Activated CD4-positive, alpha-beta T cell treated with anti-CD3 and anti-CD28 coated beads, Interleukin-2, amount 50 U/mL, for 24 hours (primary cell): Measurements from ENCODE around the gene TNS1.
"Not testable (repeated sequence)": the region's sequence is repeated elsewhere in the genome, so short reads cannot be mapped to it uniquely, and the experiment has no call there.

Experiments
- DNase-seq, 2 donors: peaks; one replicate each; pipeline ENCODE4 v3.0.0-alpha.2; 2020; ENCODE audit warnings: low read depth in 1 of 2, low spot score in 1 of 2

Gene TNS1

DNA sequence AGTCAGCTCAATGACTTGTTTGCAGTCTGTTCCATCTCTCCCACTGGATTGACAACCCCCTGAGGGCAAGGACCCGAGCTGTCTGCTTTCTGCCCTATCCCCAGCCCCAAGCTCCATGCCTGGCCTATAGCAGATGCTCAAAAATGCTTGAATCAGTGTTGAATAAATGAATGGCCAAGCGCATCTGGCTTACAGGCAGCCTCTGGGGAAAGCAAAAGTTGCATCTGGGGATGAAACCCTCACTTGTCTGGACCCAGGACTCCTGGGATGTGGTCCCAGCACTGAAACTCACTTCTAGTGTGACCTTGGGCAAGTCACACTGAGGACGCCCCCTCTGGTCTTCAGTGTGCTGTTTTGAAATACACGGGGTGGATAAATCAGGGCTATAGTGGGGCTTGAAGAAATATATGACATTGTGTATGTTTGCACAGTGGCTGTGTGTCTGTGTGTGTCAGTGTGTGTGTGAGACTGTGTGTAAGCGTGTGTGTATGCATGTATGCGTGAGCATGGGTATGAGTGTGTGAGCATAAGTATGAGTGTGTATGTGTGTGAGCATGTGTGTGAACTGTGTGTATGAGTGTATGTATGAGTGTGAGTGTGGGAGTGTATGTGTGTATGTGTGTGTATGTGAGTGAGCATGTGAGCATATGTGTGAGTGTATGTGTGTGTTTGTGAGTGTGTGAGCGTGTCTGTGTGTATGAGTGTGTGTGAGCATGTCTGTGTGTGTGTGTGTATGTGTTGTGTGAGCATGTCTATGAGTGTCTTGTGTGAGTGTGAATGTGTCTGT lies 27.8 kb upstream of the TNS1 start:
- no peak for DNase-seq

DNA sequence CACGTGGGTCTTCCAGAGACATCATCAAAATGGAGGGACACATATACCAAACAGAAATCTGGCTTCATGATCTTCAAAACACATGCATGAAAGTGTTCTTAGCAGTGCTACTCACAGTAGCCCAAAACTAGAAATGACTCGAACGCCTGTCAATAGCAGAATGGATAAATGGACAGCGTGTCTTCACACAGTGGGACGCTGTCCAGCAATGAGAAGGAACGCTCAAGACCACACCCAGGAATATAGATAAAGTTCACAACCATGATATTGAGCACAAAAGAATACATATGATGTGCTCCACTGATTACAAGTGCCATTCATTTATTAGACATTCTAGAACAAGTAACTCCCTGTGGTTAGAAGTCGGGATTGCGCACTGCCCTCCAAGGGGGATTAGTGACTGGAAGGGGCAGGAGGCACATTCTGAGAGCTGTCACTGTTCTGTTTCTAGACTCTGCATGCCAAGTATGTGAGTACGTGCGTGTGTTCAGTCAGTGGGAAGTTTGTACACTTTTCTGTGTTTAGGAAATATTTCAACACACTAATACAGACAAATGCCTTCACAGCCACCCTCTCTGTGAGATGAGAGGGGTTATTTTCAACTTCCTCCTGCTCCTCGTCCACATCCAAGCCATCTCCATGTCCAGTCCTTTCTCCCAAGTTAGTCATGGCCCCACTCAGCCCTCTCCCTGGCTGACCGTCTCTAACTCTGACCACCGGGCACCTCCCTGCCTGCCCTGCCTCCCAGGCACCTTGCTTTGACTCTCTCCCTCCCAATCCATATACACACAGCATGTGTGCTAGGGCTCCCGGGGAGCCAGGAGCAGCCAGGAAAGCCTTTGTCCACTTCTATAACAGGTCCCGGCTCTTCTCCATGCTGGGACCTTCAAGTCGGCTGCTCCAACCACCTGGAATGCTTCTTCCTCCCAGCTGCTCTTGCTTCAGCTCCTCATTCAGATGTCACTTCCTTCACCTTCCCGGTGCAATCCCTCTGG lies 26.9 kb upstream of the TNS1 start:
- no peak for DNase-seq

DNA sequence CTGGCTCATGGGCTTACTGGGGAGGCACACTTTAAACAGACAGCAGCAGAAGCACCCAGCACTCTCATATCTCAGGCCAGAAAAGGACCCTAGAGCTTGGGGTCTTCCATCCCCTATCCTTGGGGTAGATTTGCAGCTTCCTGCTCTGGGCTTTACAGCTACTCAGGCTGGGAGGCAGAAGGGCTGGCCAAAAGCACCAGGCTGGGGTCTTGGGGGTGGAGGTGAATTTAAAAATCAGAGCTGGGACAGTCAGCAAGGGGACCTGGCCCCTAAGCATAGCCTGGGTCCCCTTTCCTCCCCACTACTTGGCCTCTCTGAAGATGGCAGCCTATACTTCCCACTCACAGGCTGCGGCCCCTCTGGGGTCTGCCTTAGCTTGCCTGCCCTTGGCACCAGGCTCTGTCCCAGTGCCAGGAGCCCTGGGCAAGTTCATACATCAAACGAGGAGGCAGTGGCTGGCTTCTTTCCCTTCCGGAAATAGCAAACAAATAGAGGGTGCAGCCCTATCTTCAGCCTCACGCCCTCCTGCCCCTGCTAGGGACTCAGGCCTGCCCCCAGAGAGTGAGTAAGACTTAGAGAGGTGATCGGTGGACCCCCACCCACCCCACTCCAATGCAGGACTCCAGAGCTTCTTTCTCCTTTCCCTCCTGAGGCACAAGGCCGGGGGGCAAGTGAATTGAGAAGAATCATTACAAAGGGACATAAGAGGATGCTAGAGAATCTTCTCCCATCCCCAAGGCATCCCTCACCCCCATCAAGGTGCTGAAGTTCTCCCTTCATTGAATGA lies 26.0 kb upstream of the TNS1 start:
- DNase-seq, result no peak

DNA sequence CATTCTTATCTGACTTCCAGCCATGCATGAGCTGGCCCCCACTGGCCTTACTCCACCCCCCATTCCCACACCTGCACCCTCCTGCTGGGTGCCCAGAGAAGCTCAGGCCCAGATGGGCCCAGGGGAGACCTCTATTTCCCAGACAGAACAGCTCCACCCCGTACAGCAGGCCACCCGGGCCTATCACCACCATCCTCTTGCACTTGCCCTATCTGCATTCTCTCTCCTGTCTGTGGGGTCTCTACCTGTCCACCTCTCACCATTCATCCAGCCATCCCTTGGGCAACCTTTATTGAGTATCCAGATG lies 25.3 kb upstream of the TNS1 start:
- DNase-seq, result no peak

DNA sequence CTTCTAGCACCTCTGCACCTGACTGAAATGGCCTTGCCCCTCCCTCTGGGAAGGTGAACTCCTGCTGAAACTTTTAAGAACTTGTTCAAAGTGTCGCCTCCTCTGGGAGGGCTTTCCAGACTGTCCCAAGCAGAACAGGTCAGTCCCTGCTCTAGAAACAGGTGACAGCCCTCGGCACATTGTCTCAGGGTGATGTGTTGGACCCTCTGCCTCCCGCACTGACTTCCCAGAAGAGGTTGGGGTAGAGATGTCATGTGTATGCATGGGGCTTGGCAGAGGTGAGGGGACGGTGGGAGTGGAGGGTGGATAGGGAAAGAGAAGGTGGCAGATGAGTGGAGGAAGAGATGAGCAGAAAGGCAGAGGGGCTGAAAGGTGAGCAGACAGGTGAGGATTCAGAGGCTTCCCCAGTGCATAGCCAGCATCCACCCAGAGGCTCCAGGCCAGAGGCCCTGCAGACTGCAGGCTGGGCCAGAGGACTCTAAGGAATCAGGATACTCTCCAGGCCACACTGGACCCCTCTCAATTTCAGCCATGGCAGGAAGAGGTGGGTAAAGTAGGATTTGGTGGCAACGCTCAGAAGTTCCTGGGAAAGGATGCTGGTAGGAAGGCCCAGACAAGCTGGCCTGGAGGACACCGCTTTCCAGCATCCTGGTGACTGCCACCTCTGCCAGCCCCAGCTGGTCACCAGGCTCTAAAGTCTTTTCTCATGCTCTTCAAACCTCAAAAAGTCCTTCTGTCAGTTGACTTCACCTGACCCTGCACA lies 24.8 kb upstream of the TNS1 start:
- no peak for DNase-seq

DNA sequence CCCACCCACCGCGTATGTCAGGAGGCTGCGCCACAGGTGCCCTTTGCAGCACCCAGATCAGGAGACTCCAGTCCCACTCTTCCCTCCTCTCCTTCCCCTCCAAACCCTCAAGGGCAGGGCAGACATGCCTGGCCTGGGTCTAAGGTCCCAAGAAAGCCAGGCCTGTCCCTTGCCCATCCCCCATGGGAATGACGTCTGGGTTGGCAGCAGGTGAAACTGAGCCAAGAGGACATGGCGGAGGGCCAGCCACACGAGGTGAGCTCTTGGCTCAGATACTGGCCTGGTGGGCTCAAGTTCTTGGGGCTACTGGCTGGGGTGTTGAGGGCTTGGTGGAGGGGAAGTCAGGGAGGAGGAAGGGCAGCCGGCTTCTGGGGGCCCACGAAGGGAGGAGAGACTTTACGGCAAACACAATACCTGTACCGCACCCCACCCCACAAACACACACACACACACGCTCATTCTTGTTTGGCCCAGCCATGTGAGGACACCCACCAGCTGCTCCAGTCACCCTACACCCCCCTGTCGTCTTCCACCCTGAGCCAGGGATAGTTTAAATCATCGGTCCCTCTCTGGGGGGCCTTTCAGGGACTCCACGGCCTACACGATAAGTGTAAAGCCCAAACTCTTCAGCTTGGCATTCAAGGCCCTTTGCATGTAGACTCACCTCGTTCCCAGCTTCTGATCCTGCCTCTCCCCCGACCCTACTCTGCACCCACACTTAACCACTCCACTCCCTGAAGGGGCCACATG lies 24.1 kb upstream of the TNS1 start:
- DNase-seq, result no peak

DNA sequence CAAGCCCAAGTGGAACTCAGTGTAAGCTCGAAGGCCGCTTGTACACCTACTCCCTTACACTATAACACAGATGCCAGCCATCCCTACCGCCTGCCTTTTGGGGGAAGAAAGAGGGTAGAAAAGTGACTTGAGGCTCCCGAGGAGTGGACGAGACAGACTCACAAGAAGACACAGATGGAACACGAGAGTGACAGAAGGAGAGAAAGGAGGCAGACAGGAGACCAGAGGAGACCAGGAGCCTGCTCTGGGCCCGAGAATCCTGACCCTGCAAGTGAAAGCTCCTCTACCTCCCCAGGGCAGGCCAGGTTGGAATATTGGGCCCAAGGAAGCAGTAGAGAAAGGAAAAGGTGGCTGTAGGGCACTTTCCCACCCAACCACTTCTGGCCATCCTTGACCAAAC lies 23.4 kb upstream of the TNS1 start:
- no peak for DNase-seq

DNA sequence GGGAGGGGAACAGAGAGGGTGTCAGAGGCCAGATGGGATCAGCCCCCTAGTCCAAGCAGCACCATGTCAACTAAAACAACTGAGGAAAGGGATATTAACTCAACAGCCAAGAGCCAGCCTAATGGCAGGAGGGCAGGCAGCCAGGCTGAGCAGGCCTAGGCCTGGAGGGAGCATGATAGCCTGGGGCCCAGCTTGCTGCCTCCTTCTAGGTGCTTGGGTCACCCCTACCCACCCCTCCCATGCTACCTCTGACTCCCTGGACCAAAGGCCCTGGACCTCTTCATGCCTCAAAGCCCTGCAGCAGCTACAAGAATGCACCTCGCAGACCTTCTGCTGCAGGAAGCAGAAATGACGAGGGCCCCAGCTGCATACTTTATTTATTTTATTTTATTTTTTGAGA lies 22.1 kb upstream of the TNS1 start:
- no peak for DNase-seq

DNA sequence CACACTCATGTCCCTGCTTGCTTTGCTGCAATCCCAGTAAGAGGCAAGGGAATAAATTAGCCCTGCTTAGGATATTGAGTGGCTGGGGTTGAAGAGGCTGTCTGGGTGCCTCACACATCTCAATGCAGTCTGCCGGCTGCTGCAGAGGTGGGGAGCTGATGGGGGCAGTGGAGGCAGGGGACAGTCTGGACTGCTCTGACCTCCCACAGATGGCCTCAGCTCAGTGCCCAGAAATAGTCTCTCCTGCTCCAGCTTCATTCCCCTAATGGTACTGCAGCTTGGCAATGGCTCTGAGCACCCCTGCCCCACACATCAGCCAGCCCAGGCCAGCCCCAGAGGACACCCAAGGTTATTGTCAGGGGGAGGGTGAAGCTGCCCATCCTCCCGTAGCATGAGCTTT lies 21.5 kb upstream of the TNS1 start:
- DNase-seq, result no peak

DNA sequence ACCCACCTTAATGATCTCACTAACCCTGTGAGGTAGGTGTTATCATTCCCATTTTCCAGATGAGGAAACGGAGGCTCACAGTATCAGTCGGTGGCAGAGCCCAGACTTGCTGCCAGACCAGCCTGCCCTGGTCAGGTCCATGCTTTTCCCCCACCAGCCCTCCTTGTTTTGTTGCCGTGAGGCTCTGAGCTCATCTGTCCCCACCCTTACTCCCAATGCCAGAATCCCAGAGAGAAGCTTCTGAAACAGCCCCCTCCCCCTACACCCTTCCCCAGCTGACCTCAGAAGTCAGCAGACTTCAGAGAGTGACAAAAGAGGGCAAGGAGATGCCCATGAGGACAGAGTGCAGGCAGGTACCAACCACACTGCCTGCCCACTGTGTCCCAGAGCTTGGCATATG lies 20.8 kb upstream of the TNS1 start:
- no peak for DNase-seq

DNA sequence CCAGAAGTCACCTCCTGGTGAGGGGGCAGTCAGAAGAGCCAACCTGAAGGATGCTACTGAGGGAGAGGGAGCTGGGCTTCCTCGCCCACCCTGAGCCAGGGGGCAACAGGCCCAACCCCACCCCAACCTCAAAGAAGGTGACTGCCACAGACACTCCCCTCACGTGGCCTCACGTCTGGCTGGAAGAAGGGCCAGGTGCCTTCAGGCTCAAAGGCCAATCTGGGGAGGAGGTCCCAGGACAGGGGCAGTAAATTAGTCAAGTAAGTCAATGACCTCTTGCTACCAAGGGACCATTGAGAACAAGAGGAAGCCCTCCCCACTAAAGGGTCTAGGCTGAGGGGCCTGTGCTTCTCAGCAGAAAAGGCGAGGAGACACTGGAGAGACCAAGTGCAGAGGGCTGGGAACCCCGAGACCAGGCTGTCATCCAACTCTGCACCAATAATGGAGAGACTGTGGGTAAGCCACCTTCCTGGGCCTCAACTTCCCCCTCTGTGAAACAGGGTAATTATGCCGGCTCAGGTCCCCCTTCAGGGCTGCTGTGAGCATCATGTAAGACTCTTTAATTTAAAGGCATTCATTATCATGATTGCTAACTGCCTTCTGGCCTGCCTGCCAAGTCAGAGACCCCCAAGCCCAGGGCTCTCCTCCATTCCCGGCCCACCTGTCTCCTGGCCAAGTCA lies 20.2 kb upstream of the TNS1 start:
- no peak for DNase-seq

DNA sequence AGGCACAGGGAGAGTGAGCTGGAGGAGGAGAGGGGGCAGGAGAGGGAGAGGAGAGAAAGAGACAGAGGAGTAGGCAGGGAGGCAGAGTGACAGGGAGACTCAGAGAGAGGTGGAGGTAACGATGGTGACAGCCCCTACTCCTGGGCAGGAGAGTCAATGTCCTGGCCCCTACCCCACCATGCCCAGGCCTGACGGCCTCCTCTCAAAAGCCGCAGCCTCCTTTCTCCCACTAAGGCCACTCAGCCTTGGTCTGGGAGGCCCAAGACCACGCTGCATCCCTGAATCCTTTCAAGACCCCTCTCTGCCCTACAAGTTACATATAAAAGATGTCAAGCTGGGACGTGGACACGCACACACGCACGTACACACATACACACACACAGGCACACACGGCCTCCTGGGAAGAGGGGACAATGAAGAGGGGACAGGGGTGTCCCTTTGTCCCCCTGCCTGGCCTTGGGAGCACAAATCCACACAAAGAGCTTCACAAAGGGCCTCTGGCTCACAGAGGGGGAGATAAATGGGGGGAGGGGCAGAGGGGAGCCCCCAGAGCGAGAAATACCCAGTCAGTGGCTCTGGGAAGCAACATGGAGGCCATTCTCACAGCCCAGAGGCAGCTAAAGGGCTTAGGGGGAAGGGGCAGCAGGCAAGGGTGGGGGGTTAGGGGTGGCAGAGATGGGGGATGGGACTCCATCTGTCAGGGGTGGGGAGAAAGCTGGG lies 19.5 kb upstream of the TNS1 start:
- DNase-seq, result no peak

DNA sequence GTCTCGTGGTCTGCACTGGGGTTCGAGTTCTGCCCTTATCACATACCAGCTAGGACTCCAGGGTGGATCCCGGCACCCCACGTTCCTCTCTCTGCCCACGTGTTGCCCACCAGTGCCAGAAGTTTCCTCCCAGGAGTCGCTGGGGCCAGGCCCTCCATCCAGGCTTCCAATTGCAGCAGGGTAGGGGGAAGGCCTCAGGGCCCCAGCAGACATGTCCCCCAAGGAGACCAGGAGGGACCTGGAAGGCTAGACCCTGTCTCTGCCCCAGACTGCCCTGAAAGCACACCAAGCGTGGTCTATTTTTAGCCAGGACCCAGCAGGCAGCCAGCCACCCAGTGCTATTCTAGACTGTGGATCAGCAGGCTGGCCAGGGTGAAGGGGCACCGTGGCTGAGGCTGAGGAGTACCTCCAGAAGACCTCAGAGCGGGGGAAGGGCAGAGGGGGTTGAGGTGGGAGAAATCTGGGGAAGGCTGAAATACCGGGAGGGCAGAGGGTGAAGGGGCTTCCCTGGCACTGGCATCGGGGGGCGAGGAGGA lies 18.8 kb upstream of the TNS1 start:
- no peak for DNase-seq

DNA sequence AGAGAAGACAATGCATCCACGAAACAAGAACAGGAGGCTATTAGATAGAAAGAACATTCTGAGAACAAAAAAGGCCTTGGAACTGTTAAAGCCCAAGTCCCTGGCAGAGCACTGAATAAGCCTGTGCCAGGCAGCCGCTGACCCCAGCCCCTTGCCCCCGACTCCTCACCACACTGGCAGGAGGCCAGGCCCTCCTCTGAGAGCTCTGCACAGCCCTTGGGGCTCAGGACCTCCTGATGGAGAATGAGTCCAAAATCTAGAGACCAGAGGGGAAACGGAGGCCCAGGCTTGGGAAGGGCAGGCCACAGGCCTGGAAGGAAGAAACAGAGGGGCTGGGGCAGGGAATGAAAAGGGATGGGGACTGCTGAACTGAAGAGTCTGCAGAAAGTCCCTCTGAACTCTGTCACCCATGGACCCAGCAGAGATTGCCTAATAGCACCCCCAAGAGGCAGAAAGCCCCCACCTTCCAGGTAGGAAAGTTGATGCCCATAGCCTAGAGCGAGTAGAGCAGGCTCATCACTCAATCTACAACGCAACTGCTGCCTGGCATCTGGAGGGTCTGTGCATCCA lies 18.3 kb upstream of the TNS1 start:
- DNase-seq, result no peak

DNA sequence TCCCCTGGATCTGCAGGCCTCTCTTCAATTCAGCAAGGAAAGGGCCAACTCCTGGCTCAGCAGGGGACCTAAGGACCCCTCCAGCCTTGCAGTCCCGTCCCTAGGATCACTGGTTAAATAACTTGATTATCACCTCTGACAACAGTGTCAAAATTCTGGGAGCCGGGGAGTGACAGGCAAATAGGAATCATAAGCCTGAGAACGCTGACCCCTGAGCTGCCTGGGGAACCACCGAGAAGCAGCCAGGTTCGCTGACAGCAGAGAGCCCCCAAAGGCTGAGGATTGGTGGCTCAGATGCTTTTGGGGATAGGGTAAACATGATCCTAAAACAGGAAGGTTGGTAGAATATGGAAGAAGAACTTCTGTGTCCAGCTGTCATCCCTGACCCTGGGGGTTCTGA lies 17.5 kb upstream of the TNS1 start:
- DNase-seq, result no peak

DNA sequence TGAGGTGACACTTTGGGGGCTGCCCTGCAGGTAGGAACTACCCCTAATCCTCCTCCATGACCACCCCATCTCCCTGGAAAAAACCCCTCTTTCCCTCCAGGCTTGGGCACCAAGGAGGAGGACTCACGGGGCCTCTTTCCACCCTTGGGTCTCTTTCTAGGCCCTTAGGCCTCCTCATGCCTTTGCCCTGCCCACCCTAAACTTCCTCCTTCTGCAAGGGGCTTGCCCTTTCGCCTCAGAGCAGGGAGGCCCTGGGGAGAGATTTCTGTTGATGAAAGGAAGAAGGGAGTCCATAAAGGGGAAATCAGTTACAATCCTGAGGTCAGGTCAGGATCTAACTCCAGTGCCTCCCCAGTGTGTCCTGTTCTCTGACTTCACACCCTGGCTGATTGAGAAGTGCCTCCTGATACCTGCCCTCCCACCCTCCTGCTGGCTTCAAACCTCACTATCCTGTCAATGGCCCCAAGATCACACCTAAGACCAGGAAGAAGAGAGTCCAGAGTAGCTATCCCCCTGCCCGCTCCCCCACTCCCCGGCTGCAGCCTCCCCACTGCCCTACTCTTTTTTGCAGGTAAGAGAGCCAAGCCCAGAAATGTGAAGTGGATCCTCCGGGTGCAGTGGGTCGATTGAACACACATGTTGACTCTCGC lies 16.7 kb upstream of the TNS1 start:
- DNase-seq, result no peak

DNA sequence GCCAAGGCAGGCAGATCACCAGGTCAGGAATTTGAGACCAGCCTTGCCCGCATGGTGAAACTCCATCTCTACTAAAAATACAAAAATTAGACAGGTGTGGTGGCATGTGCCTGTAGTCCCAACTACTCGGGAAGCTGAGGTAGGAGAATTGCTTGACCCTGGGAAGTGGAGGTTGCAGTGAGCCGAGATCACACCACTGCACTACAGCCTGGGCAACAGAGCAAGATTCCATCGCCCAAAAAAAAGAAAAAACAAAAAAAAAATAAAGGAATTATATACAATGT lies 16.0 kb upstream of the TNS1 start:
- DNase-seq, result not testable (repeated sequence)
